Limb (tissue), 2 donors: Measurements from ENCODE around the gene RAB30.
"Not testable (repeated sequence)": the region's sequence is repeated elsewhere in the genome, so short reads cannot be mapped to it uniquely, and the experiment has no call there.

ENCODE experiments used
- DNase-seq, 2 donors: peaks; one replicate each; pipeline ENCODE4 v3.0.0-alpha.2; 2016; ENCODE audit errors: extremely low spot score in 2 of 2

RAB30 gene

DNA sequence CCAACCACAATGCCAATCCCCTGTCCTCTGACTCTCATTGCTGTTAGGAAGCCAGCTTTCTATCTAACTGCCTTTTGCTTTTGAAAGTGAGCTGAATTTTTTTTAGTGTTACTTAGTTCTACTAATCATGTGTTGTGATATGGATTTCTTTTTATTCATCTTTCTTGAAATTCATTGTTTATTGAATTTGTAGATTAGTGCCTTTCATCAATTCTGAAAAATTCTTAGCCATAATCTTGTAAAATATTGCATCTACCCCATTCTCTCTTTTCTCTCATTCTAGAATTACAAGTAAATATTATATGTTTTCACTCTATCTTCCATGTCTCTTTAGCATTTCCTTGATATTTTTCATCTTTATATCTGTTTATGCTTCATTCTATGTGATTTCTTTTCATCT is 122.3 kb downstream of the RAB30 start:
- DNase-seq = no peak

DNA sequence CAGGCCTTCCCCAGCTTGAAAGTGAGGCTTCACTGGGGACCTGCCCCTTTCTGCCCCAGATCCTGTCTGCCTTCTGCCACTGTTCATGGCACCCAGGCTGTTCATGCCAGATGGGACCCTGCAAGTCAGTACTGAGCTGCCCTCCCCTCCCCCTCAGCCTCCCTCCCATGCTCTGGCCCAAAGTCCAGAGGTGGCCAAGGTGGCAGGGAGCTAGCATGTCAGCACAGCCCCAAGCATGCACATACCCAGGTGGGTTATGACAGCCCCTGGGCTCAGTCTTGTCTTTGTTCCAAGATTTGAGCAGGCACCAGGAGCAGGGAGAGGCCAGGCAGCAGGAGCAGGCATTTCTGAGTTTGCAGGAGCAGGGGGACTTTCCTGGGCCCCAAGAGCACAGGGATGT is 126.0 kb downstream of the RAB30 start:
- DNase-seq = no peak

DNA sequence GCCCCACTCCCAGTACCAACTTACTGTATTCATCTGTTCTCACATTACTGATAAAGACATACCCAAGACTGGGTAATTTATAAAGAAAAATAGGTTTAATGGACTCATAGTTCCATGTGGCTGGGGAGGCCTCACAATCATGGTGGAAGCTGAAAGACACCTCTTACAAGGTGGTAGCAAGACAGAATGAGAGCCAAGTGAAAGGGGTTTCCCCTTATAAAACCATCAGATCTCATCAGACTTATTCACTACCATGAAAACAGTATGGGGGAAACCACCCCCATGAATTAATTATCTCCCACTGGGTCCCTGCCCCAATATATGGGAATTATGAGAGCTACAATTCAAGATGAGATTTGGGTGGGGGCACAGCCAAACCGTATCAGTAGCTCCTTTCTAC is 126.7 kb downstream of the RAB30 start:
- DNase-seq = not testable (repeated sequence)

DNA sequence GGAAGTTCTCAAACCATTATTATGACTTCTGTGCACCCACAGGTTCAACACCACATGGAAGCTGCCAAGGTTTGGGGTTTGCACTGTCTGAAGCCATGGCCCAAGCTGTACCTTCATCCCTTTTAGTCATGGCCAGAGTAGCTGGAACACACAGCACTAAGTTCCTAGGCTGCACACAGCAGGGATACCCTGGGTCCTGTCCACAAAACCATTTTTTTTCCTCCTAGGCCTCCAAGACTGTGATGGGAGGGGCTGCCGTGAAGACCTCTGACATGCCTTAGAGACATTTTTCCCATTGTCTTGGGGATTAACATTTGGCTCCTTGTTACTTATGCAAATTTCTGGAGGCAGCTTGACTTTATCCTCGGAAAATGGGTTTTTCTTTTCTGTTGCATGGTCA is 127.5 kb downstream of the RAB30 start:
- no peak for DNase-seq

DNA sequence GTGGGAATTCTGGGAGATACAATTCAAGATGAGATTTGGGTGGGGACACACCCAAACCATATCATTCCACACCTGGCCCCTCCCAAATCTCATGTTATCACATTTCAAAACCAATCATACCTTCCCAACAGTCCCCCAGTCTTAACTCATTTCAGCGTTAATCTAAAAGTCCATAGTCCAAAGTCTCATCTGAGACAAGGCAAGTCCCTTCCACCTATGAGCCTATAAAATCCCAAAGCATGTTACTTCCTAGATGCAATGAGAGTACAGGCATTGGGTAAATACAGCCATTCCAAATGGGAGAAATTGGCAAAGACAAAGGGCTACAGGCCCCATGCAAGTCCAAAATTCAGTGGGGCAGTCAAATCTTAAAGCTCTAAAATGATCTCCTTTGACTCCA is 128.3 kb downstream of the RAB30 start:
- DNase-seq = not testable (repeated sequence)

DNA sequence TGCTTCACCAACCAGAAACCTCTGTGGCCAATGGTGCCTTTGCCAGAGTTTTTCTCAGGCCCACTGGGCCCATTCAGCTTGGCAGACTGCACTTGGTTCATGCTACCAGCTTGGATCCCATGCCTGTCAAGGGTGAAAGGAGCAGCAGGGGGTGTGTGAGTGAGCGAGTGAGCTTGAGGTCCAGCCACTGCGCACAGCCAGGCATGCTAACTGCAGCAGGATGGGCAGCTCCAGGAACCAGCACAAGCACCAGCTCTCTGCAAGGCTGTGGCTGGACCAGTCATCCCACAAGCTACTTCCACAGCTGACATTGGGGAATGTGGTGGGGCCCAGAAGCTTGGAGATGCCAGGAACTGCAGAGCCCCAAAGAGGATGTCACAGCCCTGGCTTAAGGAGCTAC is 129.3 kb downstream of the RAB30 start:
- DNase-seq = no peak

DNA sequence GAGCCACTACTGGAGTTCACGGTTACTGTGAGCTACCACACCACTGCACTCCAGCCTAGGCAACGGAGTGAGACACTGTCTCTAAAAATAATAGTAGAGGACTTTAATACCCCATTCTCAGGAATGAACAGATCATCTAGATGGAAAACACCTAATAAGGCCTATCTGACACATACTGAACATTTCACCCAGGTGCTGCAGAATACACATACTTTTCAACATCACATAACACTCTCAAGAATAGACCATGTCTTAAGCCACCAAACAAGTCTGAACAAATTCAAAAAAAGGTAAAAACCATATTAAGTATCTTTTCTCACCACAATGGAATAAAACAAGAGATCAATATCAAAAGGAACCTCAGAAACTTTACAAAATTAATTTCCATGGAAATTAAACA is 132.2 kb downstream of the RAB30 start:
- DNase-seq = no peak

DNA sequence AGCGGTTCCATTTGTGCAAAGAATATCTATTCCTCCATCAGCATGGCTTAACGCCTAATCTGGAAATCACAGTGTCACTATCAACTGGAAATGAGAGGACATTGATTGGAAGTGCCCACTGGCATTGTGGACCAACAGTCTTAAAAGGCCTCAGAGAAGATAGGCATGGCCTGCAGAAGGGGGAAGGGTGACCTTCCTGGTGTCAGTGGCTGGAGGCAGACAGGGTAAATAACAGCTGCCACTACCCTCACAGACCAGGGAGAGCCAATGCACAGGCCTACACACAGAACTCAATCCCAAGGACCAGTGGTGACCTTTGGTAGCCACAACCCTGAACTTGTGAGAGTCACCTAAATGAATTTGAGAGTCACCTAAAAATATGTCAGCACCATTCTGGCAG is 134.1 kb downstream of the RAB30 start:
- DNase-seq = no peak

DNA sequence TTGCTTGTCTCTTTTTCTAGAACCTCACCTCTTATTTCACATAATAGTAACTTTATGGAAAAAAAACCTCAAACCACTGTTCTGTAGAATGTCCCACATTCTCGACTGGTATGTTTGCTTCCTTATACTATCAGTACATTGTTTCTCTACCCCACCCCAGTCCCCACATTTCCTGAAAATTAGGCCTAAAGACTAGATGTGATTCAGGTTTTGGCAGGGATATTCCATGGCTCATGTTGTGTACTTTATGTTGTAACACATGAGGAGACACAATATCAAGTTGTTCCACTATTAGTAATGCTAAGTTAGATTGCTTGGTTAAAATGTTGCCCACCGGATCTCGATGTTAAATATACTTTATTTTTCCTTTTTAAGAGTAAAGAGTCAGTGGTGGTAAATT is 135.4 kb downstream of the RAB30 start:
- DNase-seq = no peak

DNA sequence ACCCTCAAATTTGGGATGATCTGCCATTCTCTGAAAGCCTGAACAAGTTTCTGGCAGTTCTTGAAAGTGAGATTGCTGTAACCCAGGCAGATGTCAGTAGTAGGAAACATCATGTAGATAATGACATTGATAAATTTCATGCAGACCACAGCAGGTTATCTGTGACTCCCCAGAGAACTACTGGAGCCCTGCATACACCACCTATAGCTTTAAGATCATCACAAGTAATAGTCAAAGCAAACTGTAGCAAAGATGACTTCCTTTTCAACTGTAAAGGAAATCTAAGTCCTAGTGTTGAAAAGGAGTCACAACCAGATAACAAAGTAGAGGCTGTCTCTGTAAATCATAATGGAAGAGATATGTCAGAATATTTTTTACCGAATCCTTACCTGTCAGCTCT is 139.1 kb downstream of the RAB30 start:
- DNase-seq = no peak

DNA sequence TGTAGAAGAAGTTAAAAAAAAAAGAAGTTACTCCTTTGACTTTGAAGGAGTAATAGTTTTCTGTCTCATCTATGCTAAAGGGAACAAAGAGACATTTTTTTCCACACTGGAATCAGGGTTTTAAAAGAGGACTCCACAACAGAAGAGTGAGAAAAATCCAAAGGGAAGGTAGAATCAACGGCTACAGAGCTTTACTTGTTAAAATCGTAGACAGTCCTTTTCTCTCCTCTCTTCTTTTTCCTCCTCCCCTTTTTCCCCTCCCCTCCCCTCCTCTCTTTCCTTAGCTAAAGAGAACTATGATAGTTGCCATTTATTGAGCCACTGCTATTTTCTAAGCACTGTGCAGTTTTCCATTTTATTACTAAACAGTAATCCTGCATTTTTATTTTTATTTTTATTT is 141.0 kb downstream of the RAB30 start:
- DNase-seq = no peak

DNA sequence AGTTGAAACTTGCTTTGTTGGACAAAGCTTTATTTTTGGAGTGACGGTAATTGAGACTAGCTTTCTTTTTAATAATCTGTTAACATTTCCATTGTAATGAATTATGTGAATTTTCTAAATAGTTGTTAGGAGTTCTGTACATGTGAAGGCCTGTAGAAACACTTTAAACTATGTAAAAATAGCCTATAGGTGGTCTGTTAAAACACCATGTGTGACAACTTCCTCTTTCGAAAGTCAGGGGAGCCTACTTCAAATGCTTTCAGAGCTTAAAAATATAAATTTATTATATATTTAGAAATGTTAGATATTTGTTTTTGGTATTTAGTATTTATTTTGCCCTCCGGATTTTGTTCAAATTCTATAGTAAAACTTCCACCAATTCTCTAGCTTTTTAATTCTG is 141.5 kb downstream of the RAB30 start:
- no peak for DNase-seq

DNA sequence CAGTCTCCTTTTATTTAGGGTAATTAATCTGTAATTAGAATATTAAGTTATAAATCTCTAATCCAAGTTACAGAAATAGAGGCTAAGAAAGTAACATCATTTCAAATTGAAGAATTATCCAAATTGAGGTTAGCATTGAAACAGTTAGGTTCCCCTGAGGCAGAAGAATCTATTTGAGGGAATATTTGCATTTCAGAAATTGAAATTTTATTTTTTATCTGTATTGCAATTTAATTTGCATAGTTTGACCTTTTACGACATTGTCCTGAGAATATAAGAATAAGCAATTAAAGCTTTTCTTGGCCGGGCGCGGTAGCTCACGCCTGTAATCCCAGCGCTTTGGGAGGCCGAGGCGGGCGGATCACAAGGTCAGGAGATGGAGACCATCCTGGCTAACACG is 142.6 kb downstream of the RAB30 start:
- DNase-seq = no peak

DNA sequence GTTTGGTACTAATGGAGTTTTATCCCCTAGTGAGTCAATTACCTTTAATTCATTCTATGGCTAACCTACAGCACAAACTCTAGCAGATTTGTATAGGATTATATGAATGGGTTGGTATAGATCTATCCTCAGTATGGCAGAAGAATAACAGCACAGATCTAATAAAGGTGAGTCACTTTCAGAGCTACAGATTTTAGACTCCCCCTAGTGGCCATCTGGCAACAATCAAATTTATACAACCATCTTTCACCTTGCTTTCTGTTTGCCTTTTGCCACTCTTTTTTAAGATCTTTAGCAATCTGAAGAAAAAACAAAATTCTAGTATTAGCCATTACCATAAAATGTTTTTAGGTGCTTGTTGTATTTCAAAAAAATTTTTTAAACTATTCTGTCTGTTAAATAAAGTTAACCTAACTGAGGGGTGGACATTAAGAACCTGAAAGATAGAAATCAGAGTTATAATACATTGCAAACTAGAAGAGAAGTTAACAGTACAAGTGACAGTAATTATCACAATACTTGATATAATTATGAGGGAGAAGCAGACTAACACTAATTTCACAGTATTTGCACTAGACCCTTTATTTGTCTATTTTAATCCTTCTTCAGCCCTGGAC is 144.3 kb downstream of the RAB30 start:
- peak in 1 of 2 donors; percentile 70 for DNase-seq

DNA sequence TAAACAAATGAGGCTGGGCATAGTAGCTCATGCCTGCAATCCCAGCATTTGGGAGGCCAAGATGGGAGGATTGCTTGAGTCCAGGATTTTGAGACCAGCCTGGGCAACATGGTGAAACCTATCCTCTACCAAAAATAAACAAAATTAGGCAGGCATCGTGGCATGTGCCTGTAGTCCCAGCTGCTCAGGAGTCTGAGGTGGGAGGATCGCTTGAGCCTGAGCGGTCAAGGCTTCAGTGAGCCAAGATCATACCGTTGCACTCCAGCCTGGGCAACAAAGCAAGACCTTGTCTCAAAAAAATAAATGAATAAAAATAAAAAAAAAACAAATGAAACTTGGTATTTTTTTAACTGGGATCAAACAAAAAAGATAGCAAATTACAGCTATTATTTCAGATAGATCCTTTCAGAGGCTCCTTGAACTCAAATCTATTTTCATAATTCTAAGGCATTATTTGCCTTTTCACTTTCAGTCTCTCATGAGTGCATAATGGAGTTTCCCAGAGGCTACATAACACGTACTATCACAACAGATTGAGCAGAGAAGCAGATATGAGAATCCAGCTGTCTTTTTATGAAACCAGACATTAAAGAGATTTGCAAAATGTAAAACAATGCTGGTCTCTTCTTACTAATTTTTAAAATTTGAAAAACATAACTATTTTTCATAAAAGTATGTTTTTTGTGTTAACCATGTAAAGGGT is 147.0 kb downstream of the RAB30 start:
- DNase-seq = no peak
